Embryonic facial prominence (tissue), 1 donor: Measurements from ENCODE around the gene NDUFV1.
A peak's percentile ranks its signal among the peaks of the same experiment; 100 is the strongest.
"Not testable (repeated sequence)": the region's sequence is repeated elsewhere in the genome, so short reads cannot be mapped to it uniquely, and the experiment has no call there.

Experiments
- DNase-seq: peaks from one replicate; pipeline ENCODE4 v3.0.0-alpha.2; 2016; ENCODE audit errors: extremely low spot score

The NDUFV1 gene

GRCh38 chr11:67606492-67607295 is at the start of gene NDUFV1:
NDUFV1 (plus strand) TSS chr11:67606936; CDS start chr11:67607005, 69 bp downstream.
- peak; percentile 90 for DNase-seq

- no peak for DNase-seq
These were observed 48.5 kb upstream of the NDUFV1 start for GRCh38 chr11:67558084-67558772.

GRCh38 chr11:67561971-67562619 is 44.6 kb upstream of the NDUFV1 start:
- no peak for DNase-seq

- DNase-seq: no peak
These were observed 43.6 kb upstream of the NDUFV1 start for GRCh38 chr11:67562963-67563704.

- DNase-seq: not testable (repeated sequence)
These were observed 43.0 kb upstream of the NDUFV1 start for GRCh38 chr11:67563705-67564114.

- DNase-seq: no peak
These were observed 42.5 kb upstream of the NDUFV1 start for GRCh38 chr11:67564230-67564629.

- no peak for DNase-seq
These were observed 35.3 kb upstream of the NDUFV1 start for GRCh38 chr11:67571443-67571842.

- no peak for DNase-seq
These were observed 34.4 kb upstream of the NDUFV1 start for GRCh38 chr11:67572305-67572704.

- no peak for DNase-seq
These were observed 33.9 kb upstream of the NDUFV1 start for GRCh38 chr11:67572747-67573419.

GRCh38 chr11:67574938-67575337 is 31.8 kb upstream of the NDUFV1 start:
- no peak for DNase-seq

GRCh38 chr11:67576735-67577475 is 29.8 kb upstream of the NDUFV1 start:
- no peak for DNase-seq

GRCh38 chr11:67577951-67578350 is 28.8 kb upstream of the NDUFV1 start:
- no peak for DNase-seq

- no peak for DNase-seq
These were observed 25.3 kb upstream of the NDUFV1 start for GRCh38 chr11:67581469-67581868.

- no peak for DNase-seq
These were observed 24.7 kb upstream of the NDUFV1 start for GRCh38 chr11:67582011-67582410.

- peak; percentile 74 for DNase-seq
These were observed 23.2 kb upstream of the NDUFV1 start, which contains the start of gene GSTP1 for GRCh38 chr11:67583247-67584204. GSTP1 (plus strand) TSS chr11:67583812; CDS start chr11:67583844, 32 bp downstream.

- DNase-seq: peak; percentile 36
These were observed 22.4 kb upstream of the NDUFV1 start for GRCh38 chr11:67584205-67584880.

- DNase-seq: no peak
These were observed 21.6 kb upstream of the NDUFV1 start for GRCh38 chr11:67584881-67585873.
